ENCODE data around the gene NUBP1. TPM values are rescaled to one million over a fixed set of nuclear protein-coding genes. Genes with fewer than 3 reads are reported as not detected.

NUBP1 gene
- total RNA-seq, 1 experiment from 2014 or later: 25.4 TPM

DNA sequence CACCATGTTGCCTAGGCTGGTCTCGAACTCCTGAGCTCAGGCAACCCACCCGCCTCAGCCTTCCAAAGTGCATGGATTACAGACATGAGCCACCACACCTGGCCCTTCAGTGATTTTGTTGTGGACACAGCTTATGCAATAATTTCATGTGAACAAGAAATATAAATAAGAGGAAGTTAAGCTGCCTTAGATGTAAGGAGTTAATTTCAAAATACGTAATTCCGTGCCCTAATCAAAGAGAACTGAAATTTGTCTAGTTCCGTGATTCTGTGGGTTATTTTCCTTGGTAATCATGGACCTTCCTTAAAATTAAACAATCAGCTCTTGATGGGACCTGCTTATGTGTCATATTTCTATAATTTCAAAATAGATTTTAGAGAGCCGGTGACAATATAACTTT lies 63.1 kb downstream of the NUBP1 start (continued):
- TF ChIP-seq, protein P1, sequence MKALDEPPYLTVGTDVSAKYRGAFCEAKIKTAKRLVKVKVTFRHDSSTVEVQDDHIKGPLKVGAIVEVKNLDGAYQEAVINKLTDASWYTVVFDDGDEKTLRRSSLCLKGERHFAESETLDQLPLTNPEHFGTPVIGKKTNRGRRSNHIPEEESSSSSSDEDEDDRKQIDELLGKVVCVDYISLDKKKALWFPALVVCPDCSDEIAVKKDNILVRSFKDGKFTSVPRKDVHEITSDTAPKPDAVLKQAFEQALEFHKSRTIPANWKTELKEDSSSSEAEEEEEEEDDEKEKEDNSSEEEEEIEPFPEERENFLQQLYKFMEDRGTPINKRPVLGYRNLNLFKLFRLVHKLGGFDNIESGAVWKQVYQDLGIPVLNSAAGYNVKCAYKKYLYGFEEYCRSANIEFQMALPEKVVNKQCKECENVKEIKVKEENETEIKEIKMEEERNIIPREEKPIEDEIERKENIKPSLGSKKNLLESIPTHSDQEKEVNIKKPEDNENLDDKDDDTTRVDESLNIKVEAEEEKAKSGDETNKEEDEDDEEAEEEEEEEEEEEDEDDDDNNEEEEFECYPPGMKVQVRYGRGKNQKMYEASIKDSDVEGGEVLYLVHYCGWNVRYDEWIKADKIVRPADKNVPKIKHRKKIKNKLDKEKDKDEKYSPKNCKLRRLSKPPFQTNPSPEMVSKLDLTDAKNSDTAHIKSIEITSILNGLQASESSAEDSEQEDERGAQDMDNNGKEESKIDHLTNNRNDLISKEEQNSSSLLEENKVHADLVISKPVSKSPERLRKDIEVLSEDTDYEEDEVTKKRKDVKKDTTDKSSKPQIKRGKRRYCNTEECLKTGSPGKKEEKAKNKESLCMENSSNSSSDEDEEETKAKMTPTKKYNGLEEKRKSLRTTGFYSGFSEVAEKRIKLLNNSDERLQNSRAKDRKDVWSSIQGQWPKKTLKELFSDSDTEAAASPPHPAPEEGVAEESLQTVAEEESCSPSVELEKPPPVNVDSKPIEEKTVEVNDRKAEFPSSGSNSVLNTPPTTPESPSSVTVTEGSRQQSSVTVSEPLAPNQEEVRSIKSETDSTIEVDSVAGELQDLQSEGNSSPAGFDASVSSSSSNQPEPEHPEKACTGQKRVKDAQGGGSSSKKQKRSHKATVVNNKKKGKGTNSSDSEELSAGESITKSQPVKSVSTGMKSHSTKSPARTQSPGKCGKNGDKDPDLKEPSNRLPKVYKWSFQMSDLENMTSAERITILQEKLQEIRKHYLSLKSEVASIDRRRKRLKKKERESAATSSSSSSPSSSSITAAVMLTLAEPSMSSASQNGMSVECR (CRISPR knock-in tag; IDR thresholded peaks at IDR 0.05; ENCODE audit: borderline replicate concordance): no peak
- TF ChIP-seq, protein P2, sequence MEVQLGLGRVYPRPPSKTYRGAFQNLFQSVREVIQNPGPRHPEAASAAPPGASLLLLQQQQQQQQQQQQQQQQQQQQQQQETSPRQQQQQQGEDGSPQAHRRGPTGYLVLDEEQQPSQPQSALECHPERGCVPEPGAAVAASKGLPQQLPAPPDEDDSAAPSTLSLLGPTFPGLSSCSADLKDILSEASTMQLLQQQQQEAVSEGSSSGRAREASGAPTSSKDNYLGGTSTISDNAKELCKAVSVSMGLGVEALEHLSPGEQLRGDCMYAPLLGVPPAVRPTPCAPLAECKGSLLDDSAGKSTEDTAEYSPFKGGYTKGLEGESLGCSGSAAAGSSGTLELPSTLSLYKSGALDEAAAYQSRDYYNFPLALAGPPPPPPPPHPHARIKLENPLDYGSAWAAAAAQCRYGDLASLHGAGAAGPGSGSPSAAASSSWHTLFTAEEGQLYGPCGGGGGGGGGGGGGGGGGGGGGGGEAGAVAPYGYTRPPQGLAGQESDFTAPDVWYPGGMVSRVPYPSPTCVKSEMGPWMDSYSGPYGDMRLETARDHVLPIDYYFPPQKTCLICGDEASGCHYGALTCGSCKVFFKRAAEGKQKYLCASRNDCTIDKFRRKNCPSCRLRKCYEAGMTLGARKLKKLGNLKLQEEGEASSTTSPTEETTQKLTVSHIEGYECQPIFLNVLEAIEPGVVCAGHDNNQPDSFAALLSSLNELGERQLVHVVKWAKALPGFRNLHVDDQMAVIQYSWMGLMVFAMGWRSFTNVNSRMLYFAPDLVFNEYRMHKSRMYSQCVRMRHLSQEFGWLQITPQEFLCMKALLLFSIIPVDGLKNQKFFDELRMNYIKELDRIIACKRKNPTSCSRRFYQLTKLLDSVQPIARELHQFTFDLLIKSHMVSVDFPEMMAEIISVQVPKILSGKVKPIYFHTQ (CRISPR knock-in tag; IDR thresholded peaks at IDR 0.05): no peak
- TF ChIP-seq TP53 (CRISPR knock-in tag; IDR thresholded peaks at IDR 0.05): no peak

DNA sequence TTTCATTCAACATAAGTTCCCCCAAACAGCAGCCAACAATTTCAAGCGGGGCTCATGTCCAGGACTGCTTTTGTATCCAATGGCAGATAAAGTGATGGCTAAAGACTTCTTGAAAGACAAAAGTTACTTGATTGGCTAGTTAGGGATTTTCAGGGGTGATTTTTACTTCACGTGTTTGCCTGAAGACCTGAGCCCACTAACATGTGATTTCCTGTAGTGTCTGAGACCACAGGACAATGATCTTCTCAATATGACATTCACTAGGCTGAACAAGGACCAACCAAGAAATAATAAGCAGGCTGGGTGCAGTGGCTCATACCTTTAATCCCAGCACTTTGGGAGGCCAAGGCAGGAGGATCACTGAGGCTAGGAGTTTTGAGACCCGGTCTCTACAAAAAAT lies 64.6 kb downstream of the NUBP1 start:
- no peaks in the 10 kb centered on the region for H3K27me3 Mint-ChIP-seq (ENCODE audit: low read depth)
- H3K36me3 Mint-ChIP-seq: peaks cover 4% of the 10 kb centered on the region; the same call in 1 of the 2 replicates
- CTCF ChIA-PET: no interaction called here
- H3K4me3 Mint-ChIP-seq: no peak overlapping the region
- DNase-seq (ENCODE audit: low spot score): no peak
- no peak overlapping the region for H3K27ac Mint-ChIP-seq
- H3K4me1 Mint-ChIP-seq: no peaks in the 10 kb centered on the region
- ATAC-seq: no peak
- POLR2A ChIA-PET: no interaction called here
- no peak for TF ChIP-seq NFATC4 (CRISPR knock-in tag; IDR thresholded peaks at IDR 0.05)
- peaks cover 5% of the 10 kb centered on the region for H3K9me3 Mint-ChIP-seq

DNA sequence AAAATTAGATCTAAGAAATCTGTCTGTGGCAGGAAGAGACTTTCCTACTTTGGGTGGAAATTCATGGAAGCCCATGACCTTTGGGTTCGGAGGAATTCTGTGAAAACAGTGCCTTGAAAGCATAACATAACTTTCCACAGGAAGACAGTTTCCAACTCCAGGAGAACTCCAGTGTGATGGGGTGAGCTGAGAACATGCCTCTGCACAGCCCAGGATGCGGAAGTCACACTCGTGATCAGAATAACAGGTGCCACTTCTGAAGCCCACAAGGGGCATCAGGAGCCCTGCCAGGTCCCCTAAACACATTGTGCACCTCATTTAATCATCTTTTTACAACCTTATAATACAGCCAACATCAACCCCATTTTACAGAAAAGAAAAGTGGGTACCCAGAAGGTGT lies 65.2 kb downstream of the NUBP1 start:
- DNase-seq (ENCODE audit: low spot score) (no peak), ATAC-seq (no peak)
- CTCF ChIA-PET: no interaction called here
- Mint-ChIP-seq H3K27me3 (ENCODE audit: low read depth) (no peaks in the 10 kb centered on the region), H3K36me3 (peaks cover 4% of the 10 kb centered on the region; the same call in 1 of the 2 replicates), H3K4me3 (no peak overlapping the region), H3K4me1 (no peaks in the 10 kb centered on the region), H3K27ac (no peak overlapping the region), H3K9me3 (peaks cover 5% of the 10 kb centered on the region)
- POLR2A ChIA-PET: no interaction called here
- TF ChIP-seq, protein P3, sequence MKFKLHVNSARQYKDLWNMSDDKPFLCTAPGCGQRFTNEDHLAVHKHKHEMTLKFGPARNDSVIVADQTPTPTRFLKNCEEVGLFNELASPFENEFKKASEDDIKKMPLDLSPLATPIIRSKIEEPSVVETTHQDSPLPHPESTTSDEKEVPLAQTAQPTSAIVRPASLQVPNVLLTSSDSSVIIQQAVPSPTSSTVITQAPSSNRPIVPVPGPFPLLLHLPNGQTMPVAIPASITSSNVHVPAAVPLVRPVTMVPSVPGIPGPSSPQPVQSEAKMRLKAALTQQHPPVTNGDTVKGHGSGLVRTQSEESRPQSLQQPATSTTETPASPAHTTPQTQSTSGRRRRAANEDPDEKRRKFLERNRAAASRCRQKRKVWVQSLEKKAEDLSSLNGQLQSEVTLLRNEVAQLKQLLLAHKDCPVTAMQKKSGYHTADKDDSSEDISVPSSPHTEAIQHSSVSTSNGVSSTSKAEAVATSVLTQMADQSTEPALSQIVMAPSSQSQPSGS (CRISPR knock-in tag; IDR thresholded peaks at IDR 0.05; ENCODE audit: borderline replicate concordance, low read depth): no peak
- TF ChIP-seq, protein P4, sequence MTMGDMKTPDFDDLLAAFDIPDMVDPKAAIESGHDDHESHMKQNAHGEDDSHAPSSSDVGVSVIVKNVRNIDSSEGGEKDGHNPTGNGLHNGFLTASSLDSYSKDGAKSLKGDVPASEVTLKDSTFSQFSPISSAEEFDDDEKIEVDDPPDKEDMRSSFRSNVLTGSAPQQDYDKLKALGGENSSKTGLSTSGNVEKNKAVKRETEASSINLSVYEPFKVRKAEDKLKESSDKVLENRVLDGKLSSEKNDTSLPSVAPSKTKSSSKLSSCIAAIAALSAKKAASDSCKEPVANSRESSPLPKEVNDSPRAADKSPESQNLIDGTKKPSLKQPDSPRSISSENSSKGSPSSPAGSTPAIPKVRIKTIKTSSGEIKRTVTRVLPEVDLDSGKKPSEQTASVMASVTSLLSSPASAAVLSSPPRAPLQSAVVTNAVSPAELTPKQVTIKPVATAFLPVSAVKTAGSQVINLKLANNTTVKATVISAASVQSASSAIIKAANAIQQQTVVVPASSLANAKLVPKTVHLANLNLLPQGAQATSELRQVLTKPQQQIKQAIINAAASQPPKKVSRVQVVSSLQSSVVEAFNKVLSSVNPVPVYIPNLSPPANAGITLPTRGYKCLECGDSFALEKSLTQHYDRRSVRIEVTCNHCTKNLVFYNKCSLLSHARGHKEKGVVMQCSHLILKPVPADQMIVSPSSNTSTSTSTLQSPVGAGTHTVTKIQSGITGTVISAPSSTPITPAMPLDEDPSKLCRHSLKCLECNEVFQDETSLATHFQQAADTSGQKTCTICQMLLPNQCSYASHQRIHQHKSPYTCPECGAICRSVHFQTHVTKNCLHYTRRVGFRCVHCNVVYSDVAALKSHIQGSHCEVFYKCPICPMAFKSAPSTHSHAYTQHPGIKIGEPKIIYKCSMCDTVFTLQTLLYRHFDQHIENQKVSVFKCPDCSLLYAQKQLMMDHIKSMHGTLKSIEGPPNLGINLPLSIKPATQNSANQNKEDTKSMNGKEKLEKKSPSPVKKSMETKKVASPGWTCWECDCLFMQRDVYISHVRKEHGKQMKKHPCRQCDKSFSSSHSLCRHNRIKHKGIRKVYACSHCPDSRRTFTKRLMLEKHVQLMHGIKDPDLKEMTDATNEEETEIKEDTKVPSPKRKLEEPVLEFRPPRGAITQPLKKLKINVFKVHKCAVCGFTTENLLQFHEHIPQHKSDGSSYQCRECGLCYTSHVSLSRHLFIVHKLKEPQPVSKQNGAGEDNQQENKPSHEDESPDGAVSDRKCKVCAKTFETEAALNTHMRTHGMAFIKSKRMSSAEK (CRISPR knock-in tag; IDR thresholded peaks at IDR 0.05; ENCODE audit: borderline replicate concordance): no peak
- TF ChIP-seq KAT7 (CRISPR knock-in tag; IDR thresholded peaks at IDR 0.05; ENCODE audit: borderline replicate concordance): no peak
- TF ChIP-seq, protein P5, sequence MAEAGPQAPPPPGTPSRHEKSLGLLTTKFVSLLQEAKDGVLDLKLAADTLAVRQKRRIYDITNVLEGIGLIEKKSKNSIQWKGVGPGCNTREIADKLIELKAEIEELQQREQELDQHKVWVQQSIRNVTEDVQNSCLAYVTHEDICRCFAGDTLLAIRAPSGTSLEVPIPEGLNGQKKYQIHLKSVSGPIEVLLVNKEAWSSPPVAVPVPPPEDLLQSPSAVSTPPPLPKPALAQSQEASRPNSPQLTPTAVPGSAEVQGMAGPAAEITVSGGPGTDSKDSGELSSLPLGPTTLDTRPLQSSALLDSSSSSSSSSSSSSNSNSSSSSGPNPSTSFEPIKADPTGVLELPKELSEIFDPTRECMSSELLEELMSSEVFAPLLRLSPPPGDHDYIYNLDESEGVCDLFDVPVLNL (CRISPR knock-in tag; IDR thresholded peaks at IDR 0.05; ENCODE audit: borderline replicate concordance, low read depth): no peak
- TF ChIP-seq, protein P6, sequence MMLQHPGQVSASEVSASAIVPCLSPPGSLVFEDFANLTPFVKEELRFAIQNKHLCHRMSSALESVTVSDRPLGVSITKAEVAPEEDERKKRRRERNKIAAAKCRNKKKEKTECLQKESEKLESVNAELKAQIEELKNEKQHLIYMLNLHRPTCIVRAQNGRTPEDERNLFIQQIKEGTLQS (CRISPR knock-in tag; conservative IDR thresholded peaks at IDR 0.05): no peak
- TF ChIP-seq FOXJ3 (CRISPR knock-in tag; IDR thresholded peaks at IDR 0.05; ENCODE audit: borderline replicate concordance): no peak
- no peak for TF ChIP-seq GRHL2 (CRISPR knock-in tag; IDR thresholded peaks at IDR 0.05; ENCODE audit: insufficient replicate concordance, severe bottlenecking)
- TF ChIP-seq, protein P7, sequence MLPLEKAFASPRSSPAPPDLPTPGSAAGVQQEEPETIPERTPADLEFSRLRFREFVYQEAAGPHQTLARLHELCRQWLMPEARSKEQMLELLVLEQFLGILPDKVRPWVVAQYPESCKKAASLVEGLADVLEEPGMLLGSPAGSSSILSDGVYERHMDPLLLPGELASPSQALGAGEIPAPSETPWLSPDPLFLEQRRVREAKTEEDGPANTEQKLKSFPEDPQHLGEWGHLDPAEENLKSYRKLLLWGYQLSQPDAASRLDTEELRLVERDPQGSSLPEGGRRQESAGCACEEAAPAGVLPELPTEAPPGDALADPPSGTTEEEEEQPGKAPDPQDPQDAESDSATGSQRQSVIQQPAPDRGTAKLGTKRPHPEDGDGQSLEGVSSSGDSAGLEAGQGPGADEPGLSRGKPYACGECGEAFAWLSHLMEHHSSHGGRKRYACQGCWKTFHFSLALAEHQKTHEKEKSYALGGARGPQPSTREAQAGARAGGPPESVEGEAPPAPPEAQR (CRISPR knock-in tag; IDR thresholded peaks at IDR 0.05): no peak
- TF ChIP-seq, protein P8, sequence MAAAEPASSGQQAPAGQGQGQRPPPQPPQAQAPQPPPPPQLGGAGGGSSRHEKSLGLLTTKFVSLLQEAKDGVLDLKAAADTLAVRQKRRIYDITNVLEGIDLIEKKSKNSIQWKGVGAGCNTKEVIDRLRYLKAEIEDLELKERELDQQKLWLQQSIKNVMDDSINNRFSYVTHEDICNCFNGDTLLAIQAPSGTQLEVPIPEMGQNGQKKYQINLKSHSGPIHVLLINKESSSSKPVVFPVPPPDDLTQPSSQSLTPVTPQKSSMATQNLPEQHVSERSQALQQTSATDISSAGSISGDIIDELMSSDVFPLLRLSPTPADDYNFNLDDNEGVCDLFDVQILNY (CRISPR knock-in tag; IDR thresholded peaks at IDR 0.05): no peak
- TF ChIP-seq, protein P9, sequence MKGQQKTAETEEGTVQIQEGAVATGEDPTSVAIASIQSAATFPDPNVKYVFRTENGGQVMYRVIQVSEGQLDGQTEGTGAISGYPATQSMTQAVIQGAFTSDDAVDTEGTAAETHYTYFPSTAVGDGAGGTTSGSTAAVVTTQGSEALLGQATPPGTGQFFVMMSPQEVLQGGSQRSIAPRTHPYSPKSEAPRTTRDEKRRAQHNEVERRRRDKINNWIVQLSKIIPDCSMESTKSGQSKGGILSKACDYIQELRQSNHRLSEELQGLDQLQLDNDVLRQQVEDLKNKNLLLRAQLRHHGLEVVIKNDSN (CRISPR knock-in tag; IDR thresholded peaks at IDR 0.05): no peak
